HL-60 (cell line): ENCODE measurements around the gene SLC16A7.

ENCODE experiments used
- DNase-seq, 2 experiments: peaks; one replicate each; pipeline ENCODE4 v3.0.0-alpha.2; 2010 to 2020; ENCODE audit warnings: low read depth in 1 of 2, low spot score in 1 of 2
- H3K27ac ChIP-seq: fragments of 250-450 bp; sonication (Bioruptor Pico); replicated peaks from 2 replicates; pipeline ENCODE4 v1.5.1; 2020; ENCODE audit warnings: mild to moderate bottlenecking, moderate library complexity
- H3K27me3 ChIP-seq: fragments of 250-450 bp; sonication (Bioruptor Pico); 2 replicates; pipeline ENCODE4 v1.5.1; 2021; ENCODE audit warnings: mild to moderate bottlenecking, moderate library complexity; ENCODE audit not compliant: insufficient read depth, poor library complexity, severe bottlenecking
- H3K4me3 ChIP-seq: replicated peaks from 2 replicates; pipeline ENCODE4 v1.5.1; 2011; ENCODE audit warnings: mild to moderate bottlenecking, control low read depth, low read length; ENCODE audit not compliant: insufficient read depth
- GABPA ChIP-seq: IDR thresholded peaks from 2 replicates; pipeline ENCODE4 v1.6.1; 2012; ENCODE audit warnings: low read depth
- POLR2AphosphoS5 ChIP-seq: IDR thresholded peaks from 2 replicates; pipeline ENCODE4 v1.6.1; 2012; ENCODE audit warnings: low read depth
- REST ChIP-seq: IDR thresholded peaks from 2 replicates; pipeline ENCODE4 v1.6.1; 2012; ENCODE audit warnings: low read depth; ENCODE audit not compliant: insufficient replicate concordance
- SPI1 ChIP-seq: IDR thresholded peaks from 2 replicates; pipeline ENCODE4 v1.6.1; 2012; ENCODE audit warnings: low read depth, mild to moderate bottlenecking, borderline replicate concordance
- TF ChIP-seq, protein P1 (sequence below): IDR thresholded peaks from one replicate; pipeline ENCODE4 v1.5.1; 2011; ENCODE audit warnings: low read length, control low read depth, inconsistent platforms; ENCODE audit not compliant: insufficient read depth

Gene SLC16A7

DNA sequence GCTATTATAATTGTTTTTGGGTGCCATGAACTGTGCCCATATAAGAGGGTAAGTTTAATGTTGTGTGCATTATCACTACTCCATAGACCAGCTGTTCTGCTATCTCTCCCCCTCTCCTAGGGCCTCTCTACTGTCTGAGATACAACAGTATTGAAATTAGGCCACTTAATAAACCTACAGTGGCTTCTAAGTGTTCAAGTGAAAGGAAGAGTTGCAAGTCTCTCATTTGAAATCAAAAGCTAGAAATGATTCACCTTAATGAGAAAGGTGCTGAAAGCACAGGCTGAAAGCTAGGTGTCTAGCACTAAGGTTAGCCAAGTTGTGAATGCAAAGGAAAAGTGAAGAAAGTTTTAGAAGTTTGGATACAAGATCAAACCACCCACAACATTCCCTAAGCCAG, 168.0 kb downstream of the SLC16A7 start:
- H3K27ac ChIP-seq: no peak overlapping the region
- no peaks in the 10 kb centered on the region for H3K27me3 ChIP-seq
- TF ChIP-seq GABPA (no peak), POLR2AphosphoS5 (no peak), SPI1 (no peak), REST (no peak)
- TF ChIP-seq, protein P1, sequence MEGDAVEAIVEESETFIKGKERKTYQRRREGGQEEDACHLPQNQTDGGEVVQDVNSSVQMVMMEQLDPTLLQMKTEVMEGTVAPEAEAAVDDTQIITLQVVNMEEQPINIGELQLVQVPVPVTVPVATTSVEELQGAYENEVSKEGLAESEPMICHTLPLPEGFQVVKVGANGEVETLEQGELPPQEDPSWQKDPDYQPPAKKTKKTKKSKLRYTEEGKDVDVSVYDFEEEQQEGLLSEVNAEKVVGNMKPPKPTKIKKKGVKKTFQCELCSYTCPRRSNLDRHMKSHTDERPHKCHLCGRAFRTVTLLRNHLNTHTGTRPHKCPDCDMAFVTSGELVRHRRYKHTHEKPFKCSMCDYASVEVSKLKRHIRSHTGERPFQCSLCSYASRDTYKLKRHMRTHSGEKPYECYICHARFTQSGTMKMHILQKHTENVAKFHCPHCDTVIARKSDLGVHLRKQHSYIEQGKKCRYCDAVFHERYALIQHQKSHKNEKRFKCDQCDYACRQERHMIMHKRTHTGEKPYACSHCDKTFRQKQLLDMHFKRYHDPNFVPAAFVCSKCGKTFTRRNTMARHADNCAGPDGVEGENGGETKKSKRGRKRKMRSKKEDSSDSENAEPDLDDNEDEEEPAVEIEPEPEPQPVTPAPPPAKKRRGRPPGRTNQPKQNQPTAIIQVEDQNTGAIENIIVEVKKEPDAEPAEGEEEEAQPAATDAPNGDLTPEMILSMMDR: no peak
- DNase-seq: no peak
- no peak overlapping the region for H3K4me3 ChIP-seq

GRCh38 chr12:59768031-59768430, 172.2 kb downstream of the SLC16A7 start:
- TF ChIP-seq SPI1: no peak
- no peak for TF ChIP-seq REST
- TF ChIP-seq, protein P1: no peak
- no peak for TF ChIP-seq GABPA
- TF ChIP-seq POLR2AphosphoS5: no peak
- Histone ChIP-seq H3K27me3 (no peaks in the 10 kb centered on the region), H3K4me3 (no peak overlapping the region), H3K27ac (no peak overlapping the region)
- DNase-seq: no peak

DNA sequence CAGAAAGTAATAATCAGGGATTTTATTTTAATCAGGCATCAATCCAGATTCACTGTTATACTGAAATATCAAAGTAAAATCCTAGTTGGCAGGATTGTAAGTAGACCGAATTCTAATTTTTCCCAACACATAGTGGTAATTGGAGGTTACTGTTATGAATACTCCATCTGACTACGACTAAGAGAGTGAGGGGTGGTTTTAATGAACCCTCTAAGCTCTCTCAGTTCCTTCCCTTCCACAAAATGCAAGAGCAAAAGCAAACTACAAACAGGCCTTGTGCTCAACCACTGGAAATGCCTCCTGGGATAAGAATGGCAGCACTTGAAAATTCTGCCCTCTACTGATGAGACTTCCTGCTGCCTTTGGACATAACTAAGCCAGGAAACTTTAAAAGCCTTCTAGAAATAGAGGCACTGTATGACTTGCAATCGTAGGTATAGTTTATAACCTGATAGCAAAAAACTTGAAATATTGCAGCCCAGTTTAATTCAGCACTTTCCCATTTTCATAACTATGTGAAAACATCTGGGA, 184.8 kb downstream of the SLC16A7 start:
- peak in 1 of 2 experiments; percentile 13 for DNase-seq
- no peaks in the 10 kb centered on the region for H3K27me3 ChIP-seq
- TF ChIP-seq GABPA (no peak), SPI1 (no peak), POLR2AphosphoS5 (no peak), REST (no peak)
- TF ChIP-seq, protein P1: no peak

More for the DNA sequence above, 184.8 kb downstream of the SLC16A7 start:
- Histone ChIP-seq H3K27ac (no peak overlapping the region), H3K4me3 (no peak overlapping the region)
